ENCODE results near the gene ATF6.

GRCh38 chr1:161736335-161736969 is 29.7 kb upstream of the ATF6 start:
- TF ChIP-seq CTCF (conservative IDR thresholded peaks at IDR 0.05 in 1 of 2, IDR thresholded peaks at IDR 0.05 in 1 of 2; ENCODE audit: low read depth in 1 of 2, low read length in 2 of 2) (no peak), EZH2 (IDR thresholded peaks at IDR 0.05; ENCODE audit: low read length, missing control alignments) (no peak)

Data from fibroblast of lung (primary cell).